ENCODE data around the gene VCPKMT. TPM values are rescaled to one million over a fixed set of nuclear protein-coding genes. Genes with fewer than 3 reads are reported as not detected.

VCPKMT gene
- total RNA-seq, 1 experiment from 2014 or later: 9.7 TPM

DNA sequence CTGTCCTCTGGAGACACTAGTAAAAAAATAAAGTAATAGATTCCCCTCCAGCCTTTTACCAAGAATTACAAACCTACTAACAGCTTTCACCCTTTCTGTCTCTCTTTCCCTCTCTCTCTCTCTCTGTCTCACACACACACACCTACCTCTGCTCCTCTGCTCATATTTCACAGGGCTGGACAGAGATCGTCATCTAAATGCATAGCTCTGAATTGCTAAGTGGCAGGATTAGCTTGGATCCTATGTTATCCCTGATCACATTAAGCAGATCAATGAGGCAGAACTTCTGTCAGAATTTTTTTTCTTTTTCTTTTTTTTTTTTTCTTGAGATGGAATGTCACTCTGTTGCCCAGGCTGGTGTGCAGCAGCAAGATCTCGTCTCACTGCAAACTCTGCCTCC is 22.9 kb downstream of the VCPKMT start:
- H3K27me3 ChIP-seq (replicated peaks; ENCODE audit: control insufficient read depth, insufficient read depth, low read length): no peaks in the 10 kb centered on the region
- CTCF ChIA-PET: interaction anchor here (1.2 kb wide), 1 partner anchor 201 kb away, joined by 8 read pairs; the partner anchor contains the start of gene ARF6
- H3K9me3 ChIP-seq: no peaks in the 10 kb centered on the region
- POLR2A ChIA-PET: no interaction called here
- DNase-seq: no peak
- H3K9me3 Mint-ChIP-seq (ENCODE audit: unreplicated experiment): no peaks in the 10 kb centered on the region
- no peaks in the 10 kb centered on the region for H3K27me3 Mint-ChIP-seq (ENCODE audit: insufficient read depth, unreplicated experiment)
- no TSS peak for BruUV-seq (replicated peaks)
- intact Hi-C loops (cut with micrococcal nuclease; ENCODE audit: unreplicated experiment): no loop called here
- H3K36me3 Mint-ChIP-seq (ENCODE audit: insufficient read depth, unreplicated experiment): no peaks in the 10 kb centered on the region
- no peaks in the 10 kb centered on the region for H3K4me1 ChIP-seq
- no peak overlapping the region for H3K4me3 ChIP-seq (ENCODE audit: low read depth, low read length)
- H3K36me3 ChIP-seq (ENCODE audit: control insufficient read depth, insufficient read depth, low read length): no peaks in the 10 kb centered on the region
- H3K27ac Mint-ChIP-seq (ENCODE audit: unreplicated experiment): no peak overlapping the region
- TF ChIP-seq, protein P1, sequence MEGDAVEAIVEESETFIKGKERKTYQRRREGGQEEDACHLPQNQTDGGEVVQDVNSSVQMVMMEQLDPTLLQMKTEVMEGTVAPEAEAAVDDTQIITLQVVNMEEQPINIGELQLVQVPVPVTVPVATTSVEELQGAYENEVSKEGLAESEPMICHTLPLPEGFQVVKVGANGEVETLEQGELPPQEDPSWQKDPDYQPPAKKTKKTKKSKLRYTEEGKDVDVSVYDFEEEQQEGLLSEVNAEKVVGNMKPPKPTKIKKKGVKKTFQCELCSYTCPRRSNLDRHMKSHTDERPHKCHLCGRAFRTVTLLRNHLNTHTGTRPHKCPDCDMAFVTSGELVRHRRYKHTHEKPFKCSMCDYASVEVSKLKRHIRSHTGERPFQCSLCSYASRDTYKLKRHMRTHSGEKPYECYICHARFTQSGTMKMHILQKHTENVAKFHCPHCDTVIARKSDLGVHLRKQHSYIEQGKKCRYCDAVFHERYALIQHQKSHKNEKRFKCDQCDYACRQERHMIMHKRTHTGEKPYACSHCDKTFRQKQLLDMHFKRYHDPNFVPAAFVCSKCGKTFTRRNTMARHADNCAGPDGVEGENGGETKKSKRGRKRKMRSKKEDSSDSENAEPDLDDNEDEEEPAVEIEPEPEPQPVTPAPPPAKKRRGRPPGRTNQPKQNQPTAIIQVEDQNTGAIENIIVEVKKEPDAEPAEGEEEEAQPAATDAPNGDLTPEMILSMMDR (IDR thresholded peaks at IDR 0.05; ENCODE audit: insufficient read depth in 1 of 2, low read depth in 1 of 2, low read length in 1 of 2, severe bottlenecking in 1 of 2, unreplicated experiment in 1 of 2): no peak
- no peaks in the 10 kb centered on the region for H3K4me1 Mint-ChIP-seq (ENCODE audit: low read depth, unreplicated experiment)
- no peak overlapping the region for H3K4me3 Mint-ChIP-seq (ENCODE audit: unreplicated experiment)

GRCh38 chr14:50092006-50092555 is 24.3 kb downstream of the VCPKMT start:
- CTCF ChIA-PET: no interaction called here

GRCh38 chr14:50091240-50091913 is 25.0 kb downstream of the VCPKMT start:
- intact Hi-C loops (cut with micrococcal nuclease; ENCODE audit: unreplicated experiment): no loop called here
- no peak overlapping the region for H3K27ac Mint-ChIP-seq (ENCODE audit: unreplicated experiment)
- no peak for DNase-seq
- H3K9me3 ChIP-seq: no peaks in the 10 kb centered on the region
- H3K4me3 ChIP-seq (ENCODE audit: low read depth, low read length): no peak overlapping the region
- CTCF ChIA-PET: no interaction called here
- no peak overlapping the region for H3K4me3 Mint-ChIP-seq (ENCODE audit: unreplicated experiment)
- TF ChIP-seq, protein P1 (IDR thresholded peaks at IDR 0.05; ENCODE audit: insufficient read depth in 1 of 2, low read depth in 1 of 2, low read length in 1 of 2, severe bottlenecking in 1 of 2, unreplicated experiment in 1 of 2): no peak
- POLR2A ChIA-PET: interaction anchor here (0.7 kb wide), 1 partner anchor 199 kb away, joined by 6 read pairs; no protein-coding TSS in a partner anchor
- H3K9me3 Mint-ChIP-seq (ENCODE audit: unreplicated experiment): no peaks in the 10 kb centered on the region
- no peaks in the 10 kb centered on the region for H3K4me1 Mint-ChIP-seq (ENCODE audit: low read depth, unreplicated experiment)
- no peaks in the 10 kb centered on the region for H3K36me3 Mint-ChIP-seq (ENCODE audit: insufficient read depth, unreplicated experiment)
- H3K27me3 Mint-ChIP-seq (ENCODE audit: insufficient read depth, unreplicated experiment): no peaks in the 10 kb centered on the region
- BruUV-seq (replicated peaks): no TSS peak
- no peaks in the 10 kb centered on the region for H3K27me3 ChIP-seq (replicated peaks; ENCODE audit: control insufficient read depth, insufficient read depth, low read length)
- no peaks in the 10 kb centered on the region for H3K4me1 ChIP-seq
- H3K36me3 ChIP-seq (ENCODE audit: control insufficient read depth, insufficient read depth, low read length): no peaks in the 10 kb centered on the region

More at GRCh38 chr14:50092006-50092555, 24.3 kb downstream of the VCPKMT start:
- Mint-ChIP-seq H3K9me3 (ENCODE audit: unreplicated experiment) (no peaks in the 10 kb centered on the region), H3K36me3 (ENCODE audit: insufficient read depth, unreplicated experiment) (no peaks in the 10 kb centered on the region), H3K27me3 (ENCODE audit: insufficient read depth, unreplicated experiment) (no peaks in the 10 kb centered on the region), H3K27ac (ENCODE audit: unreplicated experiment) (no peak overlapping the region), H3K4me3 (ENCODE audit: unreplicated experiment) (no peak overlapping the region), H3K4me1 (ENCODE audit: low read depth, unreplicated experiment) (no peaks in the 10 kb centered on the region)
- POLR2A ChIA-PET: no interaction called here
- Histone ChIP-seq H3K4me1 (no peaks in the 10 kb centered on the region), H3K36me3 (ENCODE audit: control insufficient read depth, insufficient read depth, low read length) (no peaks in the 10 kb centered on the region), H3K4me3 (ENCODE audit: low read depth, low read length) (no peak overlapping the region), H3K9me3 (no peaks in the 10 kb centered on the region), H3K27me3 (replicated peaks; ENCODE audit: control insufficient read depth, insufficient read depth, low read length) (no peaks in the 10 kb centered on the region)
- no peak for DNase-seq
- TF ChIP-seq, protein P1 (IDR thresholded peaks at IDR 0.05; ENCODE audit: insufficient read depth in 1 of 2, low read depth in 1 of 2, low read length in 1 of 2, severe bottlenecking in 1 of 2, unreplicated experiment in 1 of 2): no peak
- intact Hi-C loops (cut with micrococcal nuclease; ENCODE audit: unreplicated experiment): no loop called here
- BruUV-seq (replicated peaks): no TSS peak

Data from Caco-2 (cell line).